Heart left ventricle (tissue), 13 donors: ENCODE results near the gene POLR3A.
"Not testable (repeated sequence)": the region's sequence is repeated elsewhere in the genome, so short reads cannot be mapped to it uniquely, and the experiment has no call there.

Experiments used
- CTCF ChIP-seq, 12 donors: fragments of 200-600 bp; sonication (generic) in 4 of 12; IDR thresholded peaks; one replicate each; pipeline versions ENCODE4 v1.5.0 to v1.8.0; 2018 to 2022; ENCODE audit warnings: antibody characterized with exemption in 12 of 12, mild to moderate bottlenecking in 5 of 12
- POLR2A ChIP-seq, 2 donors: fragments of 450-650 bp; IDR thresholded peaks; one replicate each; pipeline ENCODE4 v1.6.1; 2017; ENCODE audit warnings: antibody characterized with exemption in 2 of 2, mild to moderate bottlenecking in 2 of 2, moderate library complexity in 2 of 2
- donor health status: ischemic (EF 13 %, LVEDD 7.1; RV severe dilation, severe dysfunction).
- donor health status: DM: no; HTN: yes; CAD: no.
- donor health status: DM: no; HTN: no; CAD: no.
- donor health status: ischemic (EF 25% LVEDD 6.9; RV normal size, moderate dysfunction).
- donor health status: ischemic (EF 25% LVEDD 5.7; RV mildly dilated, moderate dysfunction).
- donor health status: ischemic (EF 35%, LVEDD 5.7; RV mildly dilated, moderate dysfunction).
- donor health status: nonischemic (EF 11% LVEDD 7.7; RV severe dilation, severe dysfunction).
- donor health status: DM: yes; HTN: yes; CAD: no.
- donor health status: PGD.
- donor health status: ischemic (EF 29% LVEDD 5.4; RV normal size, mild dysfunction).
- donor health status: nonischemic (EF 23%, LVEDD 6.1; RV moderate dilation, normal function).

GRCh38 chr10:77998780-77999179, 30.5 kb downstream of the POLR3A start:
- TF ChIP-seq CTCF, POLR2A (IDR thresholded peaks at IDR 0.05): not testable (repeated sequence)
